K562 (cell line): ENCODE results near the gene P2RX3. TPM values are rescaled to one million over a fixed set of nuclear protein-coding genes. Genes with fewer than 3 reads are reported as not detected.

ENCODE experiments used
- CBX5 ChIP-seq: IDR thresholded peaks from 2 replicates; pipeline ENCODE4 v1.6.1; 2014; ENCODE audit warnings: low read depth, borderline replicate concordance
- FIP1L1 ChIP-seq: fragments of 200-400 bp; formaldehyde crosslinking; IDR thresholded peaks from 2 replicates; pipeline ENCODE4 v1.6.1; 2018; ENCODE audit warnings: mild to moderate bottlenecking, low read depth, low read length; ENCODE audit not compliant: poor library complexity, severe bottlenecking
- GABPB1 ChIP-seq: sonication (generic); formaldehyde crosslinking; IDR thresholded peaks from 2 replicates; pipeline ENCODE4 v1.8.0; 2022; ENCODE audit warnings: mild to moderate bottlenecking, missing genetic modification reagents
- LARP7 ChIP-seq: fragments of 450-650 bp; IDR thresholded peaks from 2 replicates; pipeline ENCODE4 v1.6.1; 2016
- MECOM ChIP-seq: fragments of 250-450 bp; sonication (Bioruptor Pico); IDR thresholded peaks from 2 replicates; pipeline ENCODE4 v1.8.0; 2022; ENCODE audit warnings: inconsistent platforms
- MYBL2 ChIP-seq, 2 experiments: fragments of 450-650 bp in 1 of 2; sonication (generic) in 1 of 2; formaldehyde crosslinking in 1 of 2; IDR thresholded peaks; 2 replicates each; pipeline versions ENCODE4 v1.6.1 to v1.8.1; 2017 to 2022; ENCODE audit warnings: borderline replicate concordance in 1 of 2, inconsistent platforms in 1 of 2, low read depth in 1 of 2, mild to moderate bottlenecking in 1 of 2, missing genetic modification reagents in 1 of 2, moderate library complexity in 1 of 2
- RNF2 ChIP-seq: sonication (generic); IDR thresholded peaks from 2 replicates; pipeline ENCODE4 v1.6.1; 2016
- ZFP30 ChIP-seq: fragments of 250-450 bp; sonication (Bioruptor Pico); IDR thresholded peaks from 2 replicates; pipeline ENCODE4 v1.8.0; 2022; ENCODE audit warnings: moderate library complexity, mild to moderate bottlenecking, inconsistent platforms, borderline replicate concordance
- ZNF184 ChIP-seq: sonication (generic); formaldehyde crosslinking; IDR thresholded peaks from 2 replicates; pipeline ENCODE4 v1.5.0; 2020; ENCODE audit warnings: missing genetic modification reagents
- ZNF217 ChIP-seq: sonication (generic); formaldehyde crosslinking; IDR thresholded peaks from 2 replicates; pipeline ENCODE4 v1.8.0; 2022; ENCODE audit warnings: mild to moderate bottlenecking, missing genetic modification reagents
- ZNF282 ChIP-seq: sonication (generic); formaldehyde crosslinking; IDR thresholded peaks from 2 replicates; pipeline ENCODE4 v1.8.1; 2023; ENCODE audit warnings: missing genetic modification reagents
- ZNF766 ChIP-seq: fragments of 200-800 bp; sonication (Bioruptor generic); conservative IDR thresholded peaks from 2 replicates; pipeline ENCODE4 v1.6.1; 2016; ENCODE audit warnings: missing genetic modification characterization, missing compliant biosample characterization
- ZNF79 ChIP-seq: fragments of 250-450 bp; sonication (Bioruptor Pico); IDR thresholded peaks from 2 replicates; pipeline ENCODE4 v1.4.0; 2020; ENCODE audit warnings: low read depth, mild to moderate bottlenecking, moderate library complexity
- ZNF830 ChIP-seq: fragments of 250-450 bp; sonication (Bioruptor Pico); IDR thresholded peaks from 2 replicates; pipeline ENCODE4 v1.5.0; 2021; ENCODE audit warnings: mild to moderate bottlenecking
- polyA plus RNA-seq, 8 experiments: library from polyadenylated mRNA; depleted of rRNA in 4 of 8; stranded (reverse) in 5 of 8; unstranded in 3 of 8; fragments of >200 nt; fragmentation: Nextera tagmentation in 2 of 8; fragmentation: Illumina TruSeq in 1 of 8; extraction: Ambion mirVana in 2 of 8; extraction: Trizol in 1 of 8; gene quantifications; 2 replicates each; pipeline versions ENCODE4 v1.2.1 to v1.2.3, GENCODE V29; 2011 to 2014; ENCODE audit warnings: inconsistent platforms in 1 of 8, missing spikeins in 1 of 8
- total RNA-seq, 7 experiments: library from RNA; depleted of rRNA in 6 of 7; stranded (reverse); fragments of >200 nt in 6 of 7; fragmentation: Illumina TruSeq in 2 of 7; extraction: Trizol in 2 of 7; gene quantifications; 2 replicates each; pipeline versions ENCODE4 v1.2.1 to v1.2.3, GENCODE V29; 2011 to 2021; ENCODE audit warnings: low replicate concordance in 1 of 7
- TF ChIP-seq, protein P1 (sequence below): IDR thresholded peaks from 2 replicates; pipeline ENCODE4 v1.6.1; 2016; ENCODE audit warnings: missing genetic modification characterization, missing compliant biosample characterization
- TF ChIP-seq, protein P2 (sequence below): fragments of 450-650 bp; formaldehyde crosslinking; IDR thresholded peaks from 2 replicates; pipeline ENCODE4 v1.4.0; 2022; ENCODE audit warnings: mild to moderate bottlenecking, moderate library complexity
- TF ChIP-seq, protein P3 (sequence below): fragments of 250-450 bp; sonication (Bioruptor Pico); IDR thresholded peaks from 2 replicates; pipeline ENCODE4 v1.5.0; 2021; ENCODE audit warnings: mild to moderate bottlenecking, moderate library complexity
- TF ChIP-seq, protein P4 (sequence below), 2 experiments: fragments of 450-650 bp; IDR thresholded peaks; 2 replicates each; pipeline ENCODE4 v1.6.1; 2018; ENCODE audit warnings: mild to moderate bottlenecking in 2 of 2, low read depth in 1 of 2; ENCODE audit not compliant: partially characterized antibody in 2 of 2

The P2RX3 gene
- total and polyA plus RNA-seq, 9 of the 15 experiments (the other 6 are each of a cell fraction or from before 2014, with no cell fraction given), result not detected

DNA sequence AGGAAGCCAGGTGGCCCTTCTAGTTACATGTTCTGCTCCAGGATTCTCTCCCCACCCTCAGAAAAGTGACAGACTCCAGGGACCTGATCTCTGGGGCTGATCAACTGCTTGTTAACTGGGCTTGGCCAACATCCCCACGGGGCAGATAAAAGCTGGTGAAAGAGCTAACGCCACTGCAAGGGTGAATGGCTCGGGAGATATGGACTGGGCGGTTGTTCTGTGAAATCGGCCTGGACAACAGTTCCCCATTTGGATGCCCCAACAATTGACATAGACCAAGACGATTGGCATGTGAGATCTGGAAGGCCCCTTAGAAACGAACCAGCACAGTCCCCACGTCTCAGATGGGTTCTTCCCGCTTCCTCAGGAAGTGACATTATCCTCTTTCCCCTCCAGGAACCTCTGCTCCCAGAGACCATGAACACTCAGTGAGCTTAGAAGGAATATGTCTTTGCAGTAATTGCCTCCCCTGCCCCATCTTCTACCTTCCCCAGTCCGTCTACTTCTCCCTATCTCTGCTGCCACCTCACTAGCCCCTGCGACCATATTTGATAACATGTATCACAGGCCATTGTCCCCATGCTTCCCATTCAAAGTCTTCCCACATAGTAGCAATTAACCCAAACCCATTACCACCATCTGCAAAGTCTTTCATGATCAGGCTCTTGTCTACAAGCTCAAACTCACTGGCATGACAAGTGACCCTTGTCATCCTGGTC lies 57.9 kb downstream of the P2RX3 start (continued):
- TF ChIP-seq, protein P1, sequence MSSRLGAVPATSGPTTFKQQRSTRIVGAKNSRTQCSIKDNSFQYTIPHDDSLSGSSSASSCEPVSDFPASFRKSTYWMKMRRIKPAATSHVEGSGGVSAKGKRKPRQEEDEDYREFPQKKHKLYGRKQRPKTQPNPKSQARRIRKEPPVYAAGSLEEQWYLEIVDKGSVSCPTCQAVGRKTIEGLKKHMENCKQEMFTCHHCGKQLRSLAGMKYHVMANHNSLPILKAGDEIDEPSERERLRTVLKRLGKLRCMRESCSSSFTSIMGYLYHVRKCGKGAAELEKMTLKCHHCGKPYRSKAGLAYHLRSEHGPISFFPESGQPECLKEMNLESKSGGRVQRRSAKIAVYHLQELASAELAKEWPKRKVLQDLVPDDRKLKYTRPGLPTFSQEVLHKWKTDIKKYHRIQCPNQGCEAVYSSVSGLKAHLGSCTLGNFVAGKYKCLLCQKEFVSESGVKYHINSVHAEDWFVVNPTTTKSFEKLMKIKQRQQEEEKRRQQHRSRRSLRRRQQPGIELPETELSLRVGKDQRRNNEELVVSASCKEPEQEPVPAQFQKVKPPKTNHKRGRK (tag), result no peak
- TF ChIP-seq ZNF184, result no peak
- TF ChIP-seq ZNF217, result no peak
- no peak for TF ChIP-seq ZNF79 (CRISPR knock-in tag)
- TF ChIP-seq GABPB1 (CRISPR knock-in tag), result no peak
- TF ChIP-seq ZFP30 (CRISPR knock-in tag), result no peak
- TF ChIP-seq MECOM, result no peak
- TF ChIP-seq ZNF830 (CRISPR knock-in tag), result no peak
- TF ChIP-seq, protein P2, sequence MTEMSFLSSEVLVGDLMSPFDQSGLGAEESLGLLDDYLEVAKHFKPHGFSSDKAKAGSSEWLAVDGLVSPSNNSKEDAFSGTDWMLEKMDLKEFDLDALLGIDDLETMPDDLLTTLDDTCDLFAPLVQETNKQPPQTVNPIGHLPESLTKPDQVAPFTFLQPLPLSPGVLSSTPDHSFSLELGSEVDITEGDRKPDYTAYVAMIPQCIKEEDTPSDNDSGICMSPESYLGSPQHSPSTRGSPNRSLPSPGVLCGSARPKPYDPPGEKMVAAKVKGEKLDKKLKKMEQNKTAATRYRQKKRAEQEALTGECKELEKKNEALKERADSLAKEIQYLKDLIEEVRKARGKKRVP, result 0 out of 2 replicates have a peak, but pooled peaks have one; percentile 19
- TF ChIP-seq LARP7, result 0 out of 2 replicates have a peak, but pooled peaks have one; percentile 80
- TF ChIP-seq CBX5, result no peak
- TF ChIP-seq, protein P3, sequence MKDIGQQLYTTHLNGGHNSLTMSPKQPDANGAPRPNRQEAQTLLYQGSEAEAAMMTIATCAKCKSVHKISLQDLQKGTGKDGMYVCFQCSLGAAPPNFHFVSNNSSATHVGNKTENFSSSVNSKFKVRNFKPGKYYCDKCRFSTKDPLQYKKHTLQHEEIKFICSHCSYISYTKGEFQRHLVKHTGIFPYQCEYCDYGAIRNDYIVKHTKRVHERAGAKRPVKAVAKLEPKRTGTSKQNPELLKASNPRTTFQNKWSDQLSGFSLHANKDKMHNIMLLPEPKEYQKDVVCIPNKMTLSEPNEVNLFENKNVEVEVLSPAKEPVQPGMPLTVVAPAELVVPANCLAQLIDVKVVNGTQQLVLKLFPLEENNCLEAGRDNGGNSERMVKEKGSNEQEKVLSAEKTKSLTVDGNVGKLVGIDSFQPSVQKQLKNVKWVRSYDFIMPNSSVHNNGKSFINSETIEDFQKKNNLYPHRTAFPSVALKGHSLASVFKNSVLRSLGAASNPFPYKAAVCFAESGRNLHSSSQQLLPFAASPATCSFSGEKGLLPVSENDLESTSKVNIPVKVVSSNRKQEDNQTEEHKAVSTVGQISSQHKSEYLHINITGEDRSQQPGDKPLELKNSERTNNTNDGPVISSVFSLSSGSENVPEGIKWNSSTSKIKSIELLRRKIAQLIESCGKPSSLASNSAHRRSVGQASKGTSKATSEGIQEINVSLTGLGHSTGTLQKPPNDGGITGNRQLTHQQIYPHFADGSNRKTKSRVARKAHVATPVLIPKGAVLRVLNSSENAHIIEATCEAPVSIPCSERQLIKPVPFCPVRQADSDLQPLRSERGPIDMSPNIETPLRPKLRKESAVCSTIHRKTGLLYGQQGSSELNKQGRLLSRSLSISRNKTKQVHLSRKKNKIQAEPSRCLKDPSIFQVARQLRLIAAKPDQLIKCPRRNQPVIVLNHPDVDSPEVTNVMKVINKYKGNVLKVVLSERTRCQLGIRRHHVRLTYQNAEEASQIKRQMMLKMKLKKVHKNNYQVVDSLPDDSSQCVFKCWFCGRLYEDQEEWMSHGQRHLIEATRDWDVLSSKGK, result no peak
- TF ChIP-seq ZNF766 (CRISPR knock-in tag), result peak; percentile 73
- no peak for TF ChIP-seq FIP1L1
- TF ChIP-seq, protein P4, sequence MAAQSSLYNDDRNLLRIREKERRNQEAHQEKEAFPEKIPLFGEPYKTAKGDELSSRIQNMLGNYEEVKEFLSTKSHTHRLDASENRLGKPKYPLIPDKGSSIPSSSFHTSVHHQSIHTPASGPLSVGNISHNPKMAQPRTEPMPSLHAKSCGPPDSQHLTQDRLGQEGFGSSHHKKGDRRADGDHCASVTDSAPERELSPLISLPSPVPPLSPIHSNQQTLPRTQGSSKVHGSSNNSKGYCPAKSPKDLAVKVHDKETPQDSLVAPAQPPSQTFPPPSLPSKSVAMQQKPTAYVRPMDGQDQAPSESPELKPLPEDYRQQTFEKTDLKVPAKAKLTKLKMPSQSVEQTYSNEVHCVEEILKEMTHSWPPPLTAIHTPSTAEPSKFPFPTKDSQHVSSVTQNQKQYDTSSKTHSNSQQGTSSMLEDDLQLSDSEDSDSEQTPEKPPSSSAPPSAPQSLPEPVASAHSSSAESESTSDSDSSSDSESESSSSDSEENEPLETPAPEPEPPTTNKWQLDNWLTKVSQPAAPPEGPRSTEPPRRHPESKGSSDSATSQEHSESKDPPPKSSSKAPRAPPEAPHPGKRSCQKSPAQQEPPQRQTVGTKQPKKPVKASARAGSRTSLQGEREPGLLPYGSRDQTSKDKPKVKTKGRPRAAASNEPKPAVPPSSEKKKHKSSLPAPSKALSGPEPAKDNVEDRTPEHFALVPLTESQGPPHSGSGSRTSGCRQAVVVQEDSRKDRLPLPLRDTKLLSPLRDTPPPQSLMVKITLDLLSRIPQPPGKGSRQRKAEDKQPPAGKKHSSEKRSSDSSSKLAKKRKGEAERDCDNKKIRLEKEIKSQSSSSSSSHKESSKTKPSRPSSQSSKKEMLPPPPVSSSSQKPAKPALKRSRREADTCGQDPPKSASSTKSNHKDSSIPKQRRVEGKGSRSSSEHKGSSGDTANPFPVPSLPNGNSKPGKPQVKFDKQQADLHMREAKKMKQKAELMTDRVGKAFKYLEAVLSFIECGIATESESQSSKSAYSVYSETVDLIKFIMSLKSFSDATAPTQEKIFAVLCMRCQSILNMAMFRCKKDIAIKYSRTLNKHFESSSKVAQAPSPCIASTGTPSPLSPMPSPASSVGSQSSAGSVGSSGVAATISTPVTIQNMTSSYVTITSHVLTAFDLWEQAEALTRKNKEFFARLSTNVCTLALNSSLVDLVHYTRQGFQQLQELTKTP (IDR thresholded peaks at IDR 0.05; ENCODE audit: low read depth in 1 of 2, partially characterized antibody in 2 of 2), result no peak
- peak; percentile 48; the same call in 1 of the 2 replicates for TF ChIP-seq RNF2
- TF ChIP-seq MYBL2 (IDR thresholded peaks at IDR 0.05; ENCODE audit: low read depth), result no peak
- TF ChIP-seq MYBL2 (CRISPR knock-in tag; IDR thresholded peaks at IDR 0.05; ENCODE audit: borderline replicate concordance), result no peak
- no peak for TF ChIP-seq ZNF282 (CRISPR knock-in tag)
